HEK293T (cell line): ENCODE measurements around the gene TM9SF4.

Experiments used
- BHLHE40 ChIP-seq: fragments of 450-650 bp; IDR thresholded peaks from 2 replicates; pipeline ENCODE4 v1.6.1; 2016; ENCODE audit warnings: mild to moderate bottlenecking, moderate library complexity, borderline replicate concordance
- FOXA1 ChIP-seq: fragments of 450-650 bp; IDR thresholded peaks from 2 replicates; pipeline ENCODE4 v1.6.1; 2016; ENCODE audit warnings: mild to moderate bottlenecking
- L3MBTL2 ChIP-seq: fragments of 450-650 bp; conservative IDR thresholded peaks from 2 replicates; pipeline ENCODE4 v1.6.1; 2016; ENCODE audit warnings: mild to moderate bottlenecking
- NFRKB ChIP-seq: fragments of 450-650 bp; IDR thresholded peaks from 2 replicates; pipeline ENCODE4 v1.6.1; 2016; ENCODE audit warnings: mild to moderate bottlenecking, moderate library complexity
- SP1 ChIP-seq: fragments of 450-650 bp; IDR thresholded peaks from 2 replicates; pipeline ENCODE4 v1.6.1; 2017
- TARDBP ChIP-seq: fragments of 450-650 bp; IDR thresholded peaks from 2 replicates; pipeline ENCODE4 v1.6.1; 2016
- ZNF384 ChIP-seq: fragments of 450-650 bp; IDR thresholded peaks from 2 replicates; pipeline ENCODE4 v1.6.1; 2016

GRCh38 chr20:32215147-32215546, 105.6 kb downstream of the TM9SF4 start:
- TF ChIP-seq SP1, result no peak
- TF ChIP-seq BHLHE40, result no peak
- TF ChIP-seq L3MBTL2, result no peak
- TF ChIP-seq NFRKB, result no peak
- no peak for TF ChIP-seq TARDBP
- no peak for TF ChIP-seq FOXA1
- TF ChIP-seq ZNF384, result no peak
